Cardiac fibroblast (primary cell): ENCODE measurements around the gene CEP112.

Source experiments
- DNase-seq, 2 donors: peaks; one replicate each; pipeline versions ENCODE4 v3.0.0 to v3.0.0-alpha.2; 2010; ENCODE audit warnings: low read depth in 2 of 2
- H3K4me3 ChIP-seq, 2 donors: replicated peaks in 1 of 2; 1 replicate in 1 of 2; 2 replicates in 1 of 2; pipeline ENCODE4 v1.5.1; 2011; ENCODE audit warnings: low read depth in 2 of 2, low read length in 2 of 2, mild to moderate bottlenecking in 2 of 2, moderate library complexity in 1 of 2
- TF ChIP-seq, protein P1 (sequence below): IDR thresholded peaks from one replicate; pipeline ENCODE4 v1.5.1; 2011; ENCODE audit warnings: low read depth, mild to moderate bottlenecking, low read length, inconsistent platforms

CEP112 gene

DNA sequence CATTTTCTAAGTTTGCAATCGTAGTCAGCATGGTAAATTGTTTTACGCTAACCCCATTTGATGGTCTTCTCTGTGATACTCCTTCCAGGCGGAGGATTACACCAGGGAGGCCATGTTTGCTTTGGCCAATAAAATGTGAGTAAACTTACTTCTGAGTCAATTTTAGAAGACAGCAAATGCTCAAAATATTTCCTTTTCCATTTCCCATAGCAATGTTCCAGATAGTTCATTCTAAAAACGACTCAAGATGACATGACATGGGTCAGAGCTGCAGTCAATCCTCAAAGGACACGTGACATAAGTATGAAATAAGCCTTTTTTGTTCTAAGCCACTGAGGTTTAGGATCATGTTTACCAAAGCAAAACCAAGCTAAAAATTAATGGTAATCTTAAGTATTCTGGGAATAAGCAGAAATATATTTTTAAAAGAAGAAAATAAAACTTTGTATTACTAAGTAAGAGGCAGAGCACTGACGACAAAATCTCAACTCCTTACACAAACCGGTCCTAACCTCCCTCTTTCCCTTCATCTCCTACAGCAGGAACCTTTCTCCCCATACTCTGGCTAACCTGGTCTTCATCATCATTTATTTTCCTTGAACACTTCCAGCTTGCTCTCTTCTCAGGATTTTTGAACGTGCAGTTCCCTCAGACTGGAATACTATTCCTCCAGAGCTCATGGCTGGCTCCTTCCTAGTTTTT is 266.2 kb downstream of the CEP112 start:
- TF ChIP-seq, protein P1, sequence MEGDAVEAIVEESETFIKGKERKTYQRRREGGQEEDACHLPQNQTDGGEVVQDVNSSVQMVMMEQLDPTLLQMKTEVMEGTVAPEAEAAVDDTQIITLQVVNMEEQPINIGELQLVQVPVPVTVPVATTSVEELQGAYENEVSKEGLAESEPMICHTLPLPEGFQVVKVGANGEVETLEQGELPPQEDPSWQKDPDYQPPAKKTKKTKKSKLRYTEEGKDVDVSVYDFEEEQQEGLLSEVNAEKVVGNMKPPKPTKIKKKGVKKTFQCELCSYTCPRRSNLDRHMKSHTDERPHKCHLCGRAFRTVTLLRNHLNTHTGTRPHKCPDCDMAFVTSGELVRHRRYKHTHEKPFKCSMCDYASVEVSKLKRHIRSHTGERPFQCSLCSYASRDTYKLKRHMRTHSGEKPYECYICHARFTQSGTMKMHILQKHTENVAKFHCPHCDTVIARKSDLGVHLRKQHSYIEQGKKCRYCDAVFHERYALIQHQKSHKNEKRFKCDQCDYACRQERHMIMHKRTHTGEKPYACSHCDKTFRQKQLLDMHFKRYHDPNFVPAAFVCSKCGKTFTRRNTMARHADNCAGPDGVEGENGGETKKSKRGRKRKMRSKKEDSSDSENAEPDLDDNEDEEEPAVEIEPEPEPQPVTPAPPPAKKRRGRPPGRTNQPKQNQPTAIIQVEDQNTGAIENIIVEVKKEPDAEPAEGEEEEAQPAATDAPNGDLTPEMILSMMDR, result no peak
- peak in 1 of 2 donors; percentile 89 for DNase-seq
- H3K4me3 ChIP-seq, result no peak overlapping the region

DNA sequence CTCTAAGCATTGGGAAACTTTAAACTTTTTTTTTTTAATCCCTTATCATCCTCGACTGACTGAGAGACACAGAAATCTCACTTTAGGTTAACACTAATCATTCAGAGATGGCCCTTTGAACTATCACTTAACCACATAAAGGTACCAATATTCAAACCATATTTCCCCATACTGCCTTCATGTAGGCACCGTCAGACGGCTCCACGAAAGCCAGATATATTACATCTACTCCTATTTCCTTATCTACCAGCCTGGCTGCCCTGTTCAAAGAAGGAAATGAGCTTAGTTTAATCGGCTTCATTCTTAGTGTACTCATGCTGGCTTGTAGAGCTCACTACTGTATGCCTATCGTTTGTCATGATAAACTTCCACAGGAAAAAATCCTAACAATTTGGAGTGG is 270.9 kb downstream of the CEP112 start:
- DNase-seq, result no peak
- TF ChIP-seq, protein P1, result no peak
- H3K4me3 ChIP-seq, result no peak overlapping the region

DNA sequence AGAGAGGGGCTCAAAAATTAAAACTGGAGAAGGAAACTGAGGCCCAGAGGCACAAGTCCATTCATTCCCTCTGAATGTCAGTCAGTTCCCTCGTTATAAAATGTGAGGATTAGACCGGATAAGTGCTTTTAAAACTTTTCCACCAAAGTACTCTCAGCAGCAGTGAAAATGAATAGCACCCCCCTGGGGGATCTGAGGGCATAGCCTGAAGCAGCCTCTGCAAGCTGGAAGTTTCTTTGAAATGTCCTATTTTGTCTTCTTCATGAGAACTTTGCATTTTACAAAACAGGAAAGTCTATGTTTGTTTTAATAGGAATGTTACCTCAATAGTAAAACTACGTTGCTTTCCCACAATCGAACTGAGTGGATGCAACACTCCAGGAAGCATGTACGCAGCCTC is 273.0 kb downstream of the CEP112 start:
- no peak overlapping the region for H3K4me3 ChIP-seq
- TF ChIP-seq, protein P1, result peak; percentile 34
- DNase-seq, result peak; percentile 32 to 35

DNA sequence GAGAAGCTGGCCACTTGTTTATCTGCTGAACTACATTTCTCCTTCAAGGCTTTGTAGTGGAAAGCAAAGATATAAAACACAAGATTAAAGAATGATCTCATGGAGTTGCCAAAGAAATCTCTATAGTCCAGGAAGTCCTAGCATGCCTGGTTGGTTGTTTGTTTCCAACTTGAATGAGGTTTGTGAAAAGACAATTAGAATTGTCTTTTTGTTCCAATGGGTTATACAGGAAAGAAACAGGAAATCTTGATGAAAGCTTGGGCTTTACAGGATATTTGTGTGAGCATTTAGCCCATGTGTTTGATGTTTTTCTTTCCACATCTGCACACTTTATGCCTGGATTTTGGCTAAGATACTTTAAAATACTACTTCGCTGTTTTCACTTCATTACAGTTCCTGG is 273.4 kb downstream of the CEP112 start:
- TF ChIP-seq, protein P1, result no peak
- DNase-seq, result peak; percentile 46 to 48

DNA sequence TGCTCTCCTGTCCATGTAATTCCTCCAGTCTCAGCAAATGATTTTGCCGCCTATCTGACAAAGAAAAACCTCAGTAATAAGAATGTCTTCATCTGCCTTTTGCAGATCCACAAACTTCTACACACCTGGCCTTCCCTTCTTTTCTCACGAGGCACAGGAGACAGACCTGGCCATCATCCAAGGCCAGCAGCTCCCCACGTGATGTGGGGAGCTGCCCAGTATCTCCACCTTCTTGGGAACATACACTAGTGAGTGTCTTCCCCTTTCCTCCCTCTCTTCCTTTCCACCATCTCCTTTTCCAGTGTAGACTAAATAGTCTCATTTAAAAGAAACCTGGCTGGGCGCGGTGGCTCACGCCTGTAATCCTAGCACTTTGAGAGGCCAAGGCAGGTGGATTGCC is 274.4 kb downstream of the CEP112 start:
- TF ChIP-seq, protein P1, result no peak
- H3K4me3 ChIP-seq, result no peak overlapping the region
- no peak for DNase-seq

More for the DNA sequence above, 273.4 kb downstream of the CEP112 start:
- H3K4me3 ChIP-seq, result no peak overlapping the region

DNA sequence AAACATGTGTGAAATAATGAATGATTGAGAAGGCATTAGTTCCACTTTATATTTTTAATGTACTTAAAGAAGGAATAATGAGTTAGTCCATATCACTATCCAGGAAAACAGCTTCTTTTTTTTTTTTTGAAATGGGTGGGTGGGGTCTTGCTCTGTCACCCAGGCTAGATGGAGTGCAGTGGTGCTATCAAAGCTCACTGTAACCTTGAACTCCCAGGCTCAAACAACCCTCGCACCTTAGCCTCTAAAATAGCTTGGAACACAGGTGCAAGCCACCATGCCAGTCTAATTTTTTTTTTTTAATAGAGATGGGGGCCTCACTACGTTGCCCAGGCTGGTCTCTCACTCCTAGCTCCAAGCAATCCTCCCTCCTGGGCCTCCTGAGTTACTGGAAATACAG is 275.5 kb downstream of the CEP112 start:
- DNase-seq, result no peak
- TF ChIP-seq, protein P1, result no peak
- no peak overlapping the region for H3K4me3 ChIP-seq
